A549 (cell line): ENCODE measurements around the gene LAPTM5. TPM values are rescaled to one million over a fixed set of nuclear protein-coding genes. Genes with fewer than 3 reads are reported as not detected.
A peak's percentile ranks its signal among the peaks of the same experiment; 100 is the strongest.

ENCODE experiments used
- ATAC-seq, 2 experiments: fragments of 200-7000 bp in 1 of 2; fragments of >200 bp in 1 of 2; cut with Nextera tagmentation in 1 of 2; cut with Tn5 transposase in 1 of 2; 3 replicates each; pipeline versions ENCODE4 v1.8.0 to v1.9.1; 2018 to 2020; ENCODE audit warnings: mild to moderate bottlenecking in 1 of 2, moderate library complexity in 1 of 2
- CTCF ChIA-PET: fragments of 300-600 bp; sonication (Branson Sonifier 250); formaldehyde crosslinking; extraction: SDS; loops from one replicate; lab custom pipeline; 2021; ENCODE audit warnings: antibody characterized with exemption, inconsistent platforms; lab: Yijun Ruan, JAX
- POLR2A ChIA-PET: fragments of 350-600 bp; formaldehyde crosslinking; extraction: SDS; loops from one replicate; lab custom pipeline; 2021; ENCODE audit warnings: antibody characterized with exemption, inconsistent platforms; lab: Yijun Ruan, JAX
- DNase-seq, 2 experiments: peaks; one replicate each; pipeline versions ENCODE4 v3.0.0 to v3.0.0-alpha.2; 2011 to 2016; ENCODE audit warnings: low read depth in 1 of 2, low spot score in 1 of 2
- FAIRE-seq: peaks from 2 replicates; lab custom pipeline; 2011; peaks lifted over from hg19 to GRCh38; lab: Jason Lieb, UNC
- H3K27ac ChIP-seq, 2 experiments: fragments of >200 bp; sonication (Bioruptor Twin); formaldehyde crosslinking; 3 replicates each; pipeline ENCODE4 v1.5.1; 2016 to 2017
- H3K4me1 ChIP-seq: fragments of >200 bp; sonication (Bioruptor Twin); formaldehyde crosslinking; 3 replicates; pipeline ENCODE4 v1.6.1; 2016
- H3K4me2 ChIP-seq: fragments of >200 bp; sonication (Bioruptor Twin); formaldehyde crosslinking; 3 replicates; pipeline ENCODE4 v1.6.1; 2016
- H3K4me3 ChIP-seq: fragments of >200 bp; sonication (Bioruptor Twin); formaldehyde crosslinking; 3 replicates; pipeline ENCODE4 v1.5.1; 2016
- H3K9me3 ChIP-seq: fragments of >200 bp; sonication (Bioruptor Twin); formaldehyde crosslinking; 3 replicates; pipeline ENCODE4 v1.6.1; 2016
- CTCF ChIP-seq: fragments of >200 bp; sonication (Bioruptor Twin); formaldehyde crosslinking; IDR thresholded peaks from 3 replicates; pipeline ENCODE4 v1.5.1; 2016
- E2F6 ChIP-seq: IDR thresholded peaks from 2 replicates; pipeline ENCODE4 v1.6.1; 2012; ENCODE audit warnings: low read depth, borderline replicate concordance
- HDAC2 ChIP-seq: fragments of 200-600 bp; sonication (generic); IDR thresholded peaks from 2 replicates; pipeline ENCODE4 v1.6.1; 2016
- HES2 ChIP-seq: fragments of >200 bp; sonication (Bioruptor Twin); formaldehyde crosslinking; IDR thresholded peaks from 2 replicates; pipeline ENCODE4 v1.6.1; 2016
- HMGXB4 ChIP-seq: fragments of 250-450 bp; sonication (Bioruptor Pico); IDR thresholded peaks from 2 replicates; pipeline ENCODE4 v1.5.0; 2021; ENCODE audit warnings: mild to moderate bottlenecking, moderate library complexity, borderline replicate concordance
- HOXA7 ChIP-seq: fragments of 250-450 bp; sonication (Bioruptor Pico); IDR thresholded peaks from 2 replicates; pipeline ENCODE4 v1.5.0; 2020; ENCODE audit warnings: mild to moderate bottlenecking, moderate library complexity
- HOXB13 ChIP-seq: fragments of 250-450 bp; sonication (Bioruptor Pico); IDR thresholded peaks from 2 replicates; pipeline ENCODE4 v1.5.0; 2020; ENCODE audit warnings: low read depth, mild to moderate bottlenecking, moderate library complexity
- KDM1A ChIP-seq: fragments of 200-600 bp; sonication (generic); IDR thresholded peaks from 2 replicates; pipeline ENCODE4 v1.6.1; 2016; ENCODE audit warnings: low read depth, mild to moderate bottlenecking
- MAX ChIP-seq: IDR thresholded peaks from 2 replicates; pipeline ENCODE4 v1.6.1; 2012
- MAZ ChIP-seq: fragments of 150-350 bp; IDR thresholded peaks from 2 replicates; pipeline ENCODE4 v1.6.1; 2014; ENCODE audit warnings: antibody characterized with exemption, low read depth, low read length, borderline replicate concordance
- NPAS2 ChIP-seq: fragments of 250-450 bp; sonication (Bioruptor Pico); IDR thresholded peaks from 2 replicates; pipeline ENCODE4 v1.8.0; 2022; ENCODE audit warnings: mild to moderate bottlenecking, moderate library complexity, borderline replicate concordance
- POLR2A ChIP-seq: IDR thresholded peaks from 2 replicates; pipeline ENCODE4 v1.6.1; 2012; ENCODE audit warnings: mild to moderate bottlenecking, low read length
- RCOR1 ChIP-seq: fragments of 150-350 bp; IDR thresholded peaks from 2 replicates; pipeline ENCODE4 v1.6.1; 2014; ENCODE audit warnings: antibody characterized with exemption, low read length, low read depth
- REST ChIP-seq: fragments of 200-600 bp; sonication (generic); IDR thresholded peaks from 2 replicates; pipeline ENCODE4 v1.6.1; 2016; ENCODE audit warnings: antibody characterized with exemption, mild to moderate bottlenecking, moderate library complexity
- SMC3 ChIP-seq: fragments of >200 bp; sonication (Bioruptor Twin); formaldehyde crosslinking; IDR thresholded peaks from 3 replicates; pipeline ENCODE4 v1.6.1; 2018; ENCODE audit warnings: inconsistent platforms
- ZC3H11A ChIP-seq: fragments of 450-650 bp; IDR thresholded peaks from 2 replicates; pipeline ENCODE4 v1.6.1; 2014; ENCODE audit warnings: antibody characterized with exemption, mild to moderate bottlenecking
- WGBS: methylation state at CpG from one replicate; pipeline ENCODE4 v1.1.6; 2017; ENCODE audit errors: missing lambda C conversion rate; 5-methylcytosine and 5-hydroxymethylcytosine counted together
- polyA plus RNA-seq, 4 experiments: library from polyadenylated mRNA; depleted of rRNA in 3 of 4; stranded (reverse); fragments of >200 nt; fragmentation: RNase III in 1 of 4; extraction: RNeasy Plus Mini Kit Qiagen cat#74134 plus additional on column Dnase treatment in 1 of 4; gene quantifications; 2 replicates in 3 of 4; 3 replicates in 1 of 4; pipeline ENCODE4 v1.2.3, GENCODE V29; 2011 to 2017

The LAPTM5 gene
- polyA plus RNA-seq, 2 of the 4 experiments (the other 2 are of a cell fraction), result 0.06 to 0.22 TPM

GRCh38 chr1:30749691-30750583, 7.6 kb downstream of the LAPTM5 start:
- DNase-seq, result no peak
- Histone ChIP-seq H3K4me2 (no peak overlapping the region), H3K27ac (no peak overlapping the region), H3K9me3 (no peaks in the 10 kb centered on the region), H3K4me3 (no peak overlapping the region), H3K4me1 (peaks cover 9% of the 10 kb centered on the region; the same call in 2 of the 3 replicates)
- ChIA-PET POLR2A (no interaction called here), CTCF (interaction anchor here (1.2 to 2.5 kb wide), 5 partner anchors 8 to 370 kb away, joined by 3 to 9 read pairs (median 4); no protein-coding TSS in a partner anchor)
- WGBS, result 86% methylated on average over 22 of the region's 23 CpGs
- FAIRE-seq, result no peak
- TF ChIP-seq MAX, result no peak
- TF ChIP-seq REST, result no peak
- TF ChIP-seq E2F6, result no peak
- TF ChIP-seq HDAC2, result no peak
- no peak for TF ChIP-seq SMC3
- no peak for TF ChIP-seq NPAS2 (CRISPR knock-in tag)
- TF ChIP-seq ZC3H11A, result no peak
- no peak for TF ChIP-seq CTCF
- TF ChIP-seq HMGXB4 (CRISPR knock-in tag), result no peak
- TF ChIP-seq KDM1A, result no peak
- no peak for TF ChIP-seq HOXB13 (CRISPR knock-in tag)
- ATAC-seq, result no peak

- TF ChIP-seq HOXA7 (CRISPR knock-in tag) (no peak), MAZ (no peak), HES2 (no peak), RCOR1 (no peak), HOXB13 (CRISPR knock-in tag) (no peak), POLR2A (no peak)
- TF ChIP-seq, all 56 proteins: peak for 0
- POLR2A ChIA-PET, result no interaction called here
- no peak for ATAC-seq
Observed at GRCh38 chr1:30748699-30749401, 8.7 kb downstream of the LAPTM5 start.

More at GRCh38 chr1:30748699-30749401, 8.7 kb downstream of the LAPTM5 start:
- Histone ChIP-seq H3K27ac (peak overlapping the region in 1 of 2 experiments; percentile 61; a peak in 2 of 6 replicates), H3K4me1 (peaks cover 9% of the 10 kb centered on the region; the same call in 2 of the 3 replicates), H3K4me3 (no peak overlapping the region), H3K9me3 (no peaks in the 10 kb centered on the region), H3K4me2 (no peak overlapping the region)
- WGBS, result 82% methylated on average over 16 of the region's 16 CpGs
- CTCF ChIA-PET, result interaction anchor here (1.2 to 2.5 kb wide), 4 partner anchors 30 to 369 kb away, joined by 3 to 9 read pairs (median 4); no protein-coding TSS in a partner anchor
- DNase-seq (no peak), FAIRE-seq (no peak)
